Measurements from ENCODE around the gene BST1. TPM values are rescaled to one million over a fixed set of nuclear protein-coding genes. Genes with fewer than 3 reads are reported as not detected.
A peak's percentile ranks its signal among the peaks of the same experiment; 100 is the strongest.

BST1 gene
- total RNA-seq, 1 donor from 2014 or later, result 0.45 TPM

DNA sequence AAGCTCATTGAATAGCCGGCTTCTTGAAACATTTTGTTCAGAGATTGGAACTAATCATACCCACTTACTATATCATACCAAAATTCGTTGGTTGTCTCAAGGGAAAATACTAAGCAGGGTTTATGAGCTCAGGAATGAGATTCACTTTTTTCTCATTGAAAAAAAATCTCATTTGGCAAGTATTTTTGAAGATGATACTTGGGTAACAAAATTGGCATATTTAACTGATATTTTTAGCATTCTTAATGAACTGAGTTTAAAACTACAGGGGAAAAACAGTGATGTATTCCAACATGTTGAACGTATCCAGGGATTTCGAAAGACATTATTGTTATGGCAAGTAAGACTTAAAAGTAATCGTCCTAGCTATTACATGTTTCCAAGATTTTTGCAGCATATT is 14.8 kb upstream of the BST1 start:
- Histone ChIP-seq H3F3A (ENCODE audit: low read depth) (peaks cover 11% of the 10 kb centered on the region), H3K4me3 (no peak overlapping the region), H3K9ac (no peak overlapping the region), H3K79me2 (ENCODE audit: low read depth) (peaks cover 28% of the 10 kb centered on the region), H3K9me3 (ENCODE audit: low read depth) (no peaks in the 10 kb centered on the region), H3K27me3 (no peaks in the 10 kb centered on the region), H3K36me3 (no peaks in the 10 kb centered on the region), H2AFZ (replicated peaks) (no peak overlapping the region), H3K4me1 (peaks cover 55% of the 10 kb centered on the region), H3K4me2 (no peak overlapping the region), H4K20me1 (ENCODE audit: low read depth) (no peaks in the 10 kb centered on the region), H3K27ac (no peak overlapping the region)
- Mint-ChIP-seq H3K36me3 (peaks cover 37% of the 10 kb centered on the region), H3K4me3 (no peak overlapping the region), H3K9me3 (no peaks in the 10 kb centered on the region), H3K27ac (no peak overlapping the region), H3K27me3 (ENCODE audit: insufficient read depth, low read depth) (no peaks in the 10 kb centered on the region), H3K4me1 (peaks cover 23% of the 10 kb centered on the region)
- DNase-seq (ENCODE audit: low spot score), result no peak
- TF ChIP-seq EZH2phosphoT487 (IDR thresholded peaks at IDR 0.05) (no peak), EZH2 (IDR thresholded peaks at IDR 0.05) (no peak)
- TF ChIP-seq, protein P1, sequence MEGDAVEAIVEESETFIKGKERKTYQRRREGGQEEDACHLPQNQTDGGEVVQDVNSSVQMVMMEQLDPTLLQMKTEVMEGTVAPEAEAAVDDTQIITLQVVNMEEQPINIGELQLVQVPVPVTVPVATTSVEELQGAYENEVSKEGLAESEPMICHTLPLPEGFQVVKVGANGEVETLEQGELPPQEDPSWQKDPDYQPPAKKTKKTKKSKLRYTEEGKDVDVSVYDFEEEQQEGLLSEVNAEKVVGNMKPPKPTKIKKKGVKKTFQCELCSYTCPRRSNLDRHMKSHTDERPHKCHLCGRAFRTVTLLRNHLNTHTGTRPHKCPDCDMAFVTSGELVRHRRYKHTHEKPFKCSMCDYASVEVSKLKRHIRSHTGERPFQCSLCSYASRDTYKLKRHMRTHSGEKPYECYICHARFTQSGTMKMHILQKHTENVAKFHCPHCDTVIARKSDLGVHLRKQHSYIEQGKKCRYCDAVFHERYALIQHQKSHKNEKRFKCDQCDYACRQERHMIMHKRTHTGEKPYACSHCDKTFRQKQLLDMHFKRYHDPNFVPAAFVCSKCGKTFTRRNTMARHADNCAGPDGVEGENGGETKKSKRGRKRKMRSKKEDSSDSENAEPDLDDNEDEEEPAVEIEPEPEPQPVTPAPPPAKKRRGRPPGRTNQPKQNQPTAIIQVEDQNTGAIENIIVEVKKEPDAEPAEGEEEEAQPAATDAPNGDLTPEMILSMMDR (IDR thresholded peaks at IDR 0.05), result no peak

DNA sequence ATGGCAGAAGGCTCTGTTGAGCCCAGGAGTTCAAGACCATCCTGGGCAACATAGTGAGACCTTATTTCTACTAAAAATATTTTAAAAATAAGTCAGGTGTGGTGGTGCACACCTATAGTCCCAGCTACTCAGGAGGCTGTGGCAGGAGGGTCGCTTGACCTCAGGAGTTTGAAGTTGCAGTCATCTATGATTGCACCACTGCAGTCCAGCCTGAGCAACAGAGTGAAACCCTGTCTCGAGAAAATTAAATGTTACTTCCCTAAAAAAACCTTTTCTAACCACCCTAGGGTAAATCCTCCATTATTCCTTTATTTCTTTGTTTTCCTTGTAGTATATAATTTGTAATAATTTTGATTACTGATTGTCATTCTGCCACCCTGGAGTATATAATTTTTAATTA is 13.3 kb upstream of the BST1 start:
- Histone ChIP-seq H3K4me1 (peaks cover 57% of the 10 kb centered on the region), H3K27me3 (no peaks in the 10 kb centered on the region), H4K20me1 (ENCODE audit: low read depth) (no peaks in the 10 kb centered on the region), H3K9me3 (ENCODE audit: low read depth) (no peaks in the 10 kb centered on the region), H3K27ac (peak overlapping the region; percentile 59), H3F3A (ENCODE audit: low read depth) (peaks cover 23% of the 10 kb centered on the region), H2AFZ (replicated peaks) (no peak overlapping the region), H3K4me2 (peak overlapping the region; percentile 43), H3K36me3 (no peaks in the 10 kb centered on the region), H3K9ac (no peak overlapping the region), H3K79me2 (ENCODE audit: low read depth) (peaks cover 13% of the 10 kb centered on the region), H3K4me3 (no peak overlapping the region)
- DNase-seq (ENCODE audit: low spot score), result no peak
- Mint-ChIP-seq H3K9me3 (peaks cover 4% of the 10 kb centered on the region), H3K4me1 (peaks cover 13% of the 10 kb centered on the region), H3K4me3 (no peak overlapping the region), H3K27ac (peak overlapping the region; percentile 44), H3K27me3 (ENCODE audit: insufficient read depth, low read depth) (no peaks in the 10 kb centered on the region), H3K36me3 (peaks cover 36% of the 10 kb centered on the region)
- TF ChIP-seq EZH2 (IDR thresholded peaks at IDR 0.05) (no peak), EZH2phosphoT487 (IDR thresholded peaks at IDR 0.05) (no peak)
- TF ChIP-seq, protein P1 (IDR thresholded peaks at IDR 0.05), result no peak

DNA sequence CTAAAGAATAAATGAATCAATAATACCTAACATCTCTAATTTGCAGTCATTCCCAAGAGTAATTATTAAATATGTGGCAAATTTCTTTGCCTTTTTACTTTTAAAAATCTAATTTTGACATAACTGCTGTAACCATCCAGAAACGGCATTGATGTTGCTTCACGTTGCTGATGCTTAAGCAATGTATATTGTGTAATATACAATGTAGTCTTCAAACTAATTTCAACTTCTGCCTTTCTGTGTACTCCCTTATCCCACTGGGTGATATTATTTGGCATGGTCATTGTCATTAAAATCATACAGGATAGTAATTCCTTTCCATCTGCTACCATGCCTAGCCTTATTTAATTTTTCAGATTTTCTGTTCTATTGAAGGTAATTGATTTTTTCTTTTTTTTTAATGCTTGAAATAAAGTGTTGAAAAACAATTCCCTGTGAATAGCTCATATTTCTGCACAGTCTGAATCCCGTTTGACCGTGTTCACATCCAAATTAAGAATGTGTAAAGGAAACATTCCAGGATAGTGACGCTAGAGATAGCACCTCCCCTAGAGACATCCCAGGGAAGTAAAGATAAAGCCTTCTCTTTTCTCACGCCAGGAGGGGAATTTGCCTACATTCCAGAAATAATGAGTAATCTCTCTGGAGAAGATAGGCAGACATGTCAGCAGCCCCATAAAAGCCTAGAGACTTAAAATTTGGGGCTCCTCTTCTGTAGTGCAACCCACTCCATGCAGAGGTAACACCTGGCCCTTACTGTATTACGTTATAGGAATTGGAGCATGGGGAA is 12.7 kb upstream of the BST1 start:
- Histone ChIP-seq H3K36me3 (no peaks in the 10 kb centered on the region), H3K79me2 (ENCODE audit: low read depth) (peaks cover 6% of the 10 kb centered on the region), H3K4me1 (peaks cover 63% of the 10 kb centered on the region), H2AFZ (replicated peaks) (no peak overlapping the region), H3K4me2 (peak overlapping the region; percentile 43), H3F3A (ENCODE audit: low read depth) (peaks cover 30% of the 10 kb centered on the region), H3K9me3 (ENCODE audit: low read depth) (no peaks in the 10 kb centered on the region), H3K27ac (peak overlapping the region; percentile 74), H3K4me3 (peak overlapping the region; percentile 1), H4K20me1 (ENCODE audit: low read depth) (no peaks in the 10 kb centered on the region), H3K9ac (no peak overlapping the region), H3K27me3 (no peaks in the 10 kb centered on the region)
- no peak overlapping the region for H3K4me3 Mint-ChIP-seq
- H3K36me3 Mint-ChIP-seq, result peaks cover 32% of the 10 kb centered on the region
- H3K4me1 Mint-ChIP-seq, result peaks cover 17% of the 10 kb centered on the region
- no peaks in the 10 kb centered on the region for H3K27me3 Mint-ChIP-seq (ENCODE audit: insufficient read depth, low read depth)
- peaks cover 4% of the 10 kb centered on the region for H3K9me3 Mint-ChIP-seq
- TF ChIP-seq EZH2 (IDR thresholded peaks at IDR 0.05) (no peak), EZH2phosphoT487 (IDR thresholded peaks at IDR 0.05) (no peak)
- TF ChIP-seq, protein P1 (IDR thresholded peaks at IDR 0.05), result no peak
- DNase-seq (ENCODE audit: low spot score), result peak; percentile 76
- H3K27ac Mint-ChIP-seq, result peak overlapping the region; percentile 75

All from neural progenitor cell (in vitro differentiated cells).